HG02970 (cell line): ENCODE results near the gene AKAP10.
"Not testable (repeated sequence)": the region's sequence is repeated elsewhere in the genome, so short reads cannot be mapped to it uniquely, and the experiment has no call there.

Source experiments
- ATAC-seq: cut with Tn5 transposase; IDR thresholded peaks from one replicate; pipeline ENCODE4 v1.9.1; 2021; ENCODE audit warnings: mild to moderate bottlenecking, moderate library complexity, moderate number of reproducible peaks; ENCODE audit not compliant: unreplicated experiment, low FRiP score

AKAP10 gene

DNA sequence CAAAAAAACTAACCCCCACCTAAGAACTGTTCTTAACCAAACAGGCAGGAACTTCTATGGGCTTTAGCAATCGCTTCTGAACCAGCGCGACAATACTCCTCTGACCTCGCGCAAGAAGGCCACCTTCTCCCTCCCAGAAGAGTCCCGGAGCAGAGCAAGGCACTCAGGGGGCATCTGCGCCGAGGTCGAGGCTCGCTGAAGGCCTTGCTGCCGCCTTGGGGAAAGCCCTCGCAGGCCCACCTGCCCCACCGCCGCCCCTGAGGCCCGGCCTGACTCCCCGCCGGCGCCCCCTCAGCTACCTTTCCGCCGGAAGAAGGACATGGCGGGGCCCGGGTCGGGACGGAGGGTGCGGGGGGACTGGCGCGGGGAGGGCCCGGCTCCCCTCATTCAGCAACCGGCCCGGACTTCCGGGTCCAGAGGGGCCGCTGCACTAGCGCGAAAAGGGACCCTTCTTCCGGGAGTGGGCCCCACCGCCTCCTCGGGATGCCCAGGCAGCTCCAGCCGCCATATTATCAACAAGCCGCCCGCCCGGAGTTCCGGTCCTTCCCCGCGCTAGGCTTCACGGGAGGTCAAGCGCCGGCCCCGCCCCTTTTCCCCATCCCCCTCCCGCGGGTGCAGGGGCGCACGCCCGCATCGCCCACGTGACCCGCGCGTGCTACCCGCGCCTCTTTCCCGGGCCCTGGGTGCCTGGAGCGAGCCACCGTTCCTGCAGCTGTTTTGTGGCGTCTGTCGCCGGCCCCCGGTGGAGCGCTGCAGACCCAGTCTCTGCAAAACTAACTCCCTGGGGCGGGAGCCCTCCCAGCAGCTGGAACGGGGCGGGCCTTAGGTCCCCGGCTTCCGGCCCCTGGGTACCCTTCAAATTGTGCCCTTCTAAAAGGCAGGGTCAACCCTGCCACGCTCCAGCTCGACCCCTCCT, at the start of gene AKAP10:
AKAP10 (minus strand) TSS at position 536 of the 916 bp plus-strand sequence; CDS start at position 387, 149 bp downstream.
- ATAC-seq, result peak; percentile 82

GRCh38 chr17:20026960-20027359, 49.3 kb upstream of the AKAP10 start:
- ATAC-seq, result no peak

DNA sequence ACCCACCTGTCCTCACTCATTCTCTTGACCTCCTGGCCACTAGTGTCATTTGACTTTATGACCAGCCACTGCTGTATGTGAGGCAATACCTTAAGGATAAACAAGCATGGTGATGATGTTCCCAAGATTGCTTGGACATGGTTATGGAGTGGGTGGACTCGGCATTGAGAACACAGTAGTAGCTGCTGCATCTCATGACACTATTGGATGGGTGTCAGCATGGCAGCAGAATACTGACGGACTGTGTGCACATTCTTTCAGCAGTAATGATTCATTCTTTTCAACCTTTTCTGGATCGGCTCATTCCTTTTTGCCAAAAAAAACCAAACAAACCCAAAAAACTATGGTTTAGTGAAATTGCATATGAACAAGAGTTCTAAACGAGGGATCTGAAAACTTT, 45.1 kb upstream of the AKAP10 start:
- no peak for ATAC-seq

- not testable (repeated sequence) for ATAC-seq
Observed at GRCh38 chr17:20016475-20016992, 38.9 kb upstream of the AKAP10 start.

- no peak for ATAC-seq
Observed at GRCh38 chr17:20012017-20012536, 34.4 kb upstream of the AKAP10 start.

- no peak for ATAC-seq
Observed at GRCh38 chr17:20010936-20011335, 33.3 kb upstream of the AKAP10 start.

- ATAC-seq, result no peak
Observed at GRCh38 chr17:20010099-20010863, 32.7 kb upstream of the AKAP10 start.

GRCh38 chr17:20009302-20010098, 31.9 kb upstream of the AKAP10 start, which contains the start of gene SPECC1:
SPECC1 (plus strand) TSS chr17:20009359; CDS start chr17:20096652, 87,293 bp downstream.
- ATAC-seq, result peak; percentile 93

GRCh38 chr17:20009052-20009301, 31.3 kb upstream of the AKAP10 start:
- peak; percentile 21 for ATAC-seq

- peak; percentile 28 for ATAC-seq
Observed at GRCh38 chr17:20008242-20009051, 30.8 kb upstream of the AKAP10 start.

DNA sequence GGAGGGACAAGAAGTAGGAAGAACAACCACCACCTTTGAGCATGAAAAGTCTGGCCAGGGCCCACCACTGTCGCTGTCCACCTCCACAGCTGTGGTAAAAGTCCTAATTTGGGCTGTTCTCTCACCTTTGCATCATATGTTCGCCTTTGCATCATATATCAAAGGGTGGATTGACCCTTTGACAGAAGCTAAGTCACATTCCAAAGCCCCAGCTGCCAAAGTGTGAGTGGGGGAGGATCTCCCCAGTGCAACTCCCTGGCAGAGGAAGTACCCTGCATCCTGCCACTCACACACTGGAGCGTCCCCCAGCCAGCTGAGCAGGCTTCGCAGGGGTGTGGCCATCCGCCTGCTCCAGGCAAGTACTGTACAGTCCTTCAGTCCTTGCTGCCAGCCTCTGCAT, 18.9 kb upstream of the AKAP10 start:
- ATAC-seq, result no peak

DNA sequence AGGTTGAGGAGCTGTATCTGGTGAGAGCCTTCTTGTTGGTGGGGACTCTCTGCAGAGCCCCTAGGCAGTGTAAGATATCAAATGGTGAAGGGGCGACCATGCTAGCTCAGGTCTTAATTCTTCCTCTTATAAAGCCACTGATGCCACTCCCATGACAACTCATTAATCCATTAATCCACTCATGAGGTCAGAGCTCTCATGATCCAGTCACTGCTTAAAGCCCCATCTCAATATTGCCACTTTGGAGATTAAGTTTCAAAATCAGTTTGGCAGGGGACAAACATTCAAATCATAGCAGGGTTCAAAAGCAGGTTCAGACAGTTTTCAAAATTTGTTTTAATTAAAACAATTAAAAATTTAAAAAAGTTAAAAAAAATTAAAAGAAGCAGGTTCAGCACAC, 18.5 kb upstream of the AKAP10 start:
- no peak for ATAC-seq

- ATAC-seq, result peak; percentile 64
Observed at GRCh38 chr17:19992803-19993713, 15.4 kb upstream of the AKAP10 start.

DNA sequence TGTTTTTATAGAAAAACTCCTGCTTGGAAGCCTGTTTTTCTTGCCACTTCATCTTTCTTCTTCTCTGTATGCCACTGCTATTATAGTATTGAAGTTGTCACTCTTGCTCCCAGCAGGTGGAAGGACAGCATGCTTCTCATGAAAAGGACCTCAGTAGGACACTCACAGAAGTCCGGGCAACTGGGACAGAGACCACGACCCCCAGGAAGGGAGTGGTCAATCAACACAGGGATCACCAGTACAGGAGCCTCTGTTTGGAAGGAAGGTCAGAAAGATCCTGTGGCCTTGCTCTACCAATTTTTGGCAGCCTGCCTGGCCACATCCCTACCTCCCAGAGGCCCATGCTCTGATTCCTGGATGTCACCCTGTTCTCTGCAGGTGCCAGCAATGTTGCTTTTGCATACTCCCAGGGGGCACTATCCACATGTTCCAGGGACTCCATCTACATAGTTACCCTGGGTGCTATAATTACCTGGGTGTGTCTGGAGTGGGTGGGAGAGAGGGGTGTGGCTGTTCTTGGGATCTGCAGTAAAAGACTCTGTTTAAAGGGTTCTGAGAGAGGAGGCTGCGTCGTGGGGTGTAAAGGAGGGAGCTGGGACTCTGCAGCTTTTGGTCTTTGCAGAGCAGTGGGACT, 13.7 kb upstream of the AKAP10 start:
- ATAC-seq, result no peak

DNA sequence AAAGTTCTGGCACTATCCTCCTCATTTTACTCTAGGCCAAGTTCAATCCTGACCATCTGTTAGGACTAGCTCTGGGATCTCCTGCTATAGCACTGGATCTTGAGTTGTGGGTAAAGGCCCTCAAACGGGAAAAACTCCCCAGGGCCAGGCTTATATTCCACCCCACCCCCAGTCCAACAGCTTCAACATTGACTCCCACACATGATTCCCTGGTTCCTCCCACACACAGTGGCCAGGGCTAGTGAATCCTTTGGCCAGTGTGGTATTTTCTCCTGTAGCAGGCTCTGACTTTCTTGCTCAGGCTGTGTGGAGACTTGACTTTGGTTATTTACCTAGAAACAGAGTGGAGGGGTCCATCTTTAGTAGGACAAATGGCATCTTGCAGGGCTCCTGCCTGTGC, 10.3 kb upstream of the AKAP10 start:
- no peak for ATAC-seq

- ATAC-seq, result no peak
Observed at GRCh38 chr17:19986941-19987861, 9.6 kb upstream of the AKAP10 start.
